HCT116 (cell line): Measurements from ENCODE around the gene TM9SF4. TPM values are rescaled to one million over a fixed set of nuclear protein-coding genes. Genes with fewer than 3 reads are reported as not detected.
A peak's percentile ranks its signal among the peaks of the same experiment; 100 is the strongest.

Experiments used
- ATAC-seq: fragments of 200-7000 bp; cut with Tn5 transposase; 2 replicates; pipeline ENCODE4 v1.9.1; 2020; ENCODE audit warnings: mild to moderate bottlenecking, moderate library complexity
- BruUV-seq: library from RNA; stranded (reverse); fragments of 400-500 nt; replicated peaks from 2 replicates; lab custom pipeline; 2021; lab: Mats Ljungman, UMichigan
- CTCF ChIA-PET: fragments of 300-600 bp; sonication (Branson Sonifier 250); formaldehyde crosslinking; loops from one replicate; lab custom pipeline; 2021; ENCODE audit warnings: antibody characterized with exemption; lab: Charles Lee
- POLR2A ChIA-PET: fragments of 300-600, 350-600 bp; sonication (Branson Sonifier 250); formaldehyde crosslinking; loops from one replicate; lab custom pipeline; 2021; ENCODE audit warnings: antibody characterized with exemption; lab: Charles Lee
- RAD21 ChIA-PET, 2 experiments: fragments of 300-600 bp; sonication (Branson Sonifier 250); formaldehyde crosslinking; loops; one replicate each; lab custom pipeline; 2023; ENCODE audit warnings: low total read pairs in 2 of 2; ENCODE audit not compliant: uncharacterized antibody in 2 of 2, unreplicated experiment in 2 of 2, low non-redundant PET in 1 of 2; lab: Charles Lee
- DNase-seq: peaks from one replicate; pipeline ENCODE4 v3.0.0-alpha.2; 2010; ENCODE audit warnings: low read depth, low spot score
- H2AFZ ChIP-seq: fragments of 200-600 bp; shearing (Covaris generic), sonication (generic); 2 replicates; pipeline ENCODE4 v1.6.1; 2017; ENCODE audit warnings: low read depth, mixed run types, mixed read lengths, antibody characterized with exemption, low read length; ENCODE audit not compliant: poor library complexity, severe bottlenecking
- H3K27ac ChIP-seq: 2 replicates; pipeline ENCODE4 v1.5.1; 2012; ENCODE audit warnings: low read depth, low read length
- H3K27me3 ChIP-seq: fragments of 200-600 bp; sonication (generic); 2 replicates; pipeline ENCODE4 v1.6.1; 2016; ENCODE audit warnings: mixed run types, low read length, mixed read lengths; ENCODE audit not compliant: insufficient read depth
- H3K36me3 ChIP-seq, 2 experiments: fragments of 200-500 bp in 1 of 2; fragments of 200-600 bp in 1 of 2; sonication (Bioruptor generic) in 1 of 2; sonication (generic) in 1 of 2; 2 replicates each; pipeline versions ENCODE4 v1.5.1 to v1.6.1; 2014 to 2016; ENCODE audit warnings: low read length in 2 of 2, inconsistent platforms in 1 of 2, mixed read lengths in 1 of 2, mixed run types in 1 of 2; ENCODE audit not compliant: insufficient read depth in 2 of 2, control insufficient read depth in 1 of 2
- H3K4me1 ChIP-seq, 2 experiments: fragments of 200-600 bp in 1 of 2; sonication (generic) in 1 of 2; 2 replicates each; pipeline versions ENCODE4 v1.5.1 to v1.6.1; 2012 to 2017; ENCODE audit warnings: low read length in 2 of 2, inconsistent platforms in 1 of 2, mild to moderate bottlenecking in 1 of 2, mixed read lengths in 1 of 2, mixed run types in 1 of 2, moderate library complexity in 1 of 2; ENCODE audit not compliant: insufficient read depth in 2 of 2, control insufficient read depth in 1 of 2
- H3K4me2 ChIP-seq: fragments of 200-600 bp; sonication (generic); 2 replicates; pipeline ENCODE4 v1.6.1; 2017; ENCODE audit warnings: mixed run types, low read length, mixed read lengths
- H3K4me3 ChIP-seq, 2 experiments: fragments of 200-600 bp in 1 of 2; sonication (generic) in 1 of 2; replicated peaks in 1 of 2; 2 replicates each; pipeline ENCODE4 v1.5.1; 2011 to 2016; ENCODE audit warnings: low read length in 2 of 2, control low read depth in 1 of 2, low read depth in 1 of 2, mild to moderate bottlenecking in 1 of 2, mixed read lengths in 1 of 2, mixed run types in 1 of 2
- H3K79me2 ChIP-seq: fragments of 200-600 bp; sonication (generic); 2 replicates; pipeline ENCODE4 v1.6.1; 2017; ENCODE audit warnings: mild to moderate bottlenecking, mixed run types, low read length, moderate library complexity, mixed read lengths; ENCODE audit not compliant: insufficient read depth
- H3K9ac ChIP-seq: fragments of 200-600 bp; sonication (generic); 2 replicates; pipeline ENCODE4 v1.6.1; 2016; ENCODE audit warnings: low read length, mixed read lengths
- H3K9me2 ChIP-seq: fragments of 200-600 bp; sonication (generic), shearing (Covaris generic); 2 replicates; pipeline ENCODE4 v1.6.1; 2017; ENCODE audit warnings: mixed run types, mild to moderate bottlenecking, moderate library complexity; ENCODE audit not compliant: insufficient read depth
- H3K9me3 ChIP-seq, 2 experiments: fragments of 200-500 bp in 1 of 2; fragments of 200-600 bp in 1 of 2; sonication (Bioruptor generic) in 1 of 2; sonication (generic) in 1 of 2; 2 replicates each; pipeline ENCODE4 v1.6.1; 2014 to 2017; ENCODE audit warnings: low read length in 2 of 2, mixed read lengths in 2 of 2, inconsistent platforms in 1 of 2, low read depth in 1 of 2, mild to moderate bottlenecking in 1 of 2, mixed run types in 1 of 2, moderate library complexity in 1 of 2; ENCODE audit not compliant: control insufficient read depth in 1 of 2, insufficient read depth in 1 of 2
- H4K20me1 ChIP-seq: fragments of 200-600 bp; sonication (generic), shearing (Covaris generic); 2 replicates; pipeline ENCODE4 v1.6.1; 2017; ENCODE audit warnings: mixed run types, mild to moderate bottlenecking, moderate library complexity; ENCODE audit not compliant: insufficient read depth
- EGR1 ChIP-seq: IDR thresholded peaks from 2 replicates; pipeline ENCODE4 v1.6.1; 2012; ENCODE audit warnings: low read depth
- EZH2 ChIP-seq: fragments of 200-600 bp; sonication (generic); IDR thresholded peaks from 2 replicates; pipeline ENCODE4 v1.6.1; 2017; ENCODE audit warnings: antibody characterized with exemption, mixed run types
- EZH2phosphoT487 ChIP-seq: fragments of 200-600 bp; IDR thresholded peaks from 2 replicates; pipeline ENCODE4 v1.6.1; 2018; ENCODE audit warnings: antibody characterized with exemption, borderline replicate concordance
- FOSL1 ChIP-seq: IDR thresholded peaks from 2 replicates; pipeline ENCODE4 v1.6.1; 2012; ENCODE audit warnings: low read depth
- JUND ChIP-seq: IDR thresholded peaks from 2 replicates; pipeline ENCODE4 v1.6.1; 2012
- RAD21 ChIP-seq: IDR thresholded peaks from 2 replicates; pipeline ENCODE4 v1.6.1; 2012; ENCODE audit warnings: low read depth, mild to moderate bottlenecking
- SIN3A ChIP-seq: IDR thresholded peaks from 2 replicates; pipeline ENCODE4 v1.6.1; 2012; ENCODE audit warnings: low read depth
- SRF ChIP-seq: IDR thresholded peaks from 2 replicates; pipeline ENCODE4 v1.6.1; 2012; ENCODE audit warnings: low read depth
- YY1 ChIP-seq: IDR thresholded peaks from 2 replicates; pipeline ENCODE4 v1.6.1; 2011; ENCODE audit warnings: low read length, low read depth, moderate library complexity, mild to moderate bottlenecking; ENCODE audit not compliant: insufficient replicate concordance; ENCODE audit errors: extremely low read depth
- ZBTB33 ChIP-seq: IDR thresholded peaks from 2 replicates; pipeline ENCODE4 v1.6.1; 2011; ENCODE audit warnings: mild to moderate bottlenecking, low read length, moderate library complexity; ENCODE audit not compliant: insufficient replicate concordance; ENCODE audit errors: extremely low read depth
- ZNF274 ChIP-seq: fragments of 200-500 bp; sonication (Bioruptor generic); IDR thresholded peaks from 2 replicates; pipeline ENCODE4 v1.6.1; 2014; ENCODE audit warnings: mild to moderate bottlenecking, low read depth, low read length, inconsistent platforms
- intact Hi-C: fragments of 100-400 bp; cut with micrococcal nuclease; formaldehyde crosslinking; loops from 2 replicates; pipeline ENCODE4 v1.10.0; 2022
- total RNA-seq: library from RNA; stranded (reverse); gene quantifications from one replicate; pipeline ENCODE4 v1.2.1, GENCODE V29; 2021; ENCODE audit not compliant: unreplicated experiment

Gene TM9SF4
- total RNA-seq, 1 experiment from 2014 or later, result 51.2 TPM

- no peak for TF ChIP-seq YY1
- no peak for ATAC-seq
- Histone ChIP-seq H3K79me2 (peaks cover 96% of the 10 kb centered on the region), H3K4me2 (no peak overlapping the region), H3K27ac (no peak overlapping the region), H4K20me1 (peaks cover 8% of the 10 kb centered on the region; the same call in 1 of the 2 replicates), H3K27me3 (no peaks in the 10 kb centered on the region), H3K9ac (no peak overlapping the region), H3K9me2 (no peaks in the 10 kb centered on the region), H3K4me3 (no peak overlapping the region), H3K4me1 (peaks cover 6 to 27% of the 10 kb centered on the region in 2 experiments; a peak in 3 of 4 replicates), H3K9me3 (no peaks in the 10 kb centered on the region), H3K36me3 (peaks cover 9 to 35% of the 10 kb centered on the region in 2 experiments; a peak in 3 of 4 replicates), H2AFZ (no peak overlapping the region)
- ChIA-PET CTCF (no interaction called here), RAD21 (no interaction called here), POLR2A (no interaction called here)
- intact Hi-C loops, result loop anchor here (5.0 kb wide), 1 partner anchor 448 kb away; no protein-coding TSS in a partner anchor
- DNase-seq, result no peak
- no TSS peak for BruUV-seq
These were observed 94.9 kb downstream of the TM9SF4 start for GRCh38 chr20:32204205-32205109.

- Histone ChIP-seq H3K9me2 (no peaks in the 10 kb centered on the region), H3K79me2 (peaks cover 97% of the 10 kb centered on the region), H3K36me3 (peaks cover 15 to 32% of the 10 kb centered on the region in 2 experiments; a peak in 2 of 4 replicates), H3K27me3 (no peaks in the 10 kb centered on the region), H4K20me1 (peaks cover 8% of the 10 kb centered on the region; the same call in 1 of the 2 replicates), H2AFZ (no peak overlapping the region), H3K9ac (peak overlapping the region; percentile 99; the same call in 1 of the 2 replicates), H3K27ac (no peak overlapping the region), H3K4me2 (peak overlapping the region; percentile 90; the same call in 1 of the 2 replicates)
- no peak for DNase-seq
- TSS peak; percentile 53 for BruUV-seq
- POLR2A ChIA-PET, result no interaction called here
- TF ChIP-seq EGR1 (no peak), SIN3A (no peak), RAD21 (no peak), FOSL1 (no peak), ZBTB33 (no peak), EZH2 (no peak), JUND (no peak), ZNF274 (no peak), SRF (no peak), EZH2phosphoT487 (no peak)
- TF ChIP-seq, all 23 proteins: peak for 0
- ChIA-PET CTCF (no interaction called here), RAD21 (no interaction called here)
- no peak overlapping the region for H3K4me3 ChIP-seq
- intact Hi-C loops, result loop anchor here (5.0 kb wide), 1 partner anchor 447 kb away; no protein-coding TSS in a partner anchor
- ATAC-seq, result no peak
- no peaks in the 10 kb centered on the region for H3K9me3 ChIP-seq
- H3K4me1 ChIP-seq, result peaks cover 6 to 27% of the 10 kb centered on the region in 2 experiments; a peak in 3 of 4 replicates
These were observed 95.8 kb downstream of the TM9SF4 start for GRCh38 chr20:32205110-32205842.
